ENCODE data around the gene GRM6.

DNA sequence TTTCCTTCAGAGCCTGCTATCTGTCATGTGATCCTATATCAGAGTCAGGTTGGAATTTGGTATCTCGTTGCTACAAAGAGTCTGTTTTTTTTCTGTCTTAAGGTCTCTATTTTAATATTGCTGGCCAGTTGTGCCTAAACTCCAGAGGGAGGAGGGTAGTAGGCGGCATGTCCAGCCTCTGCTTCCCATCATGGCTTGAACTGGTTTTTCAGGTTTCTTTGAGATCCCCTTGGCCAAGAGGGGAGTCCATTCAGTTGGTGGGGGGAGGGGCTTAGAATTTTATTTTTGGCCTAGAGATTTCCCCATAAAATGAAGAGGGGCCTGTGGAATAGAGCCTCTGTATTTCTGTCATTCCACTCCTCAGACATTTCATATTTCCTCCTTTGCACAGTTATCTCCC is 49.6 kb upstream of the GRM6 start:
- TF ChIP-seq, protein P1, sequence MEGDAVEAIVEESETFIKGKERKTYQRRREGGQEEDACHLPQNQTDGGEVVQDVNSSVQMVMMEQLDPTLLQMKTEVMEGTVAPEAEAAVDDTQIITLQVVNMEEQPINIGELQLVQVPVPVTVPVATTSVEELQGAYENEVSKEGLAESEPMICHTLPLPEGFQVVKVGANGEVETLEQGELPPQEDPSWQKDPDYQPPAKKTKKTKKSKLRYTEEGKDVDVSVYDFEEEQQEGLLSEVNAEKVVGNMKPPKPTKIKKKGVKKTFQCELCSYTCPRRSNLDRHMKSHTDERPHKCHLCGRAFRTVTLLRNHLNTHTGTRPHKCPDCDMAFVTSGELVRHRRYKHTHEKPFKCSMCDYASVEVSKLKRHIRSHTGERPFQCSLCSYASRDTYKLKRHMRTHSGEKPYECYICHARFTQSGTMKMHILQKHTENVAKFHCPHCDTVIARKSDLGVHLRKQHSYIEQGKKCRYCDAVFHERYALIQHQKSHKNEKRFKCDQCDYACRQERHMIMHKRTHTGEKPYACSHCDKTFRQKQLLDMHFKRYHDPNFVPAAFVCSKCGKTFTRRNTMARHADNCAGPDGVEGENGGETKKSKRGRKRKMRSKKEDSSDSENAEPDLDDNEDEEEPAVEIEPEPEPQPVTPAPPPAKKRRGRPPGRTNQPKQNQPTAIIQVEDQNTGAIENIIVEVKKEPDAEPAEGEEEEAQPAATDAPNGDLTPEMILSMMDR (IDR thresholded peaks at IDR 0.05): no peak
- no peak for TF ChIP-seq POLR2A (IDR thresholded peaks at IDR 0.05)
